GM19193 (cell line): ENCODE data around the gene SREBF2.

Experiments used
- POLR2A ChIP-seq: IDR thresholded peaks from 4 replicates; pipeline ENCODE4 v1.6.1; 2011; ENCODE audit not compliant: insufficient read depth, insufficient read length; ENCODE audit errors: extremely low read depth

Gene SREBF2

GRCh38 chr22:41905411-41906202 lies 72.7 kb downstream of the SREBF2 start:
- TF ChIP-seq POLR2A = no peak

- TF ChIP-seq POLR2A = peak; percentile 12
Observed at GRCh38 chr22:41906822-41907221, 73.9 kb downstream of the SREBF2 start.

GRCh38 chr22:41907436-41908401 lies 74.8 kb downstream of the SREBF2 start:
- peak; percentile 31 for TF ChIP-seq POLR2A

GRCh38 chr22:41908411-41909309 lies 75.8 kb downstream of the SREBF2 start:
- no peak for TF ChIP-seq POLR2A

- TF ChIP-seq POLR2A = no peak
Observed at GRCh38 chr22:41909310-41910049, 76.6 kb downstream of the SREBF2 start.

- TF ChIP-seq POLR2A = no peak
Observed at GRCh38 chr22:41910050-41911000, 77.4 kb downstream of the SREBF2 start.

- no peak for TF ChIP-seq POLR2A
Observed at GRCh38 chr22:41911001-41911611, 78.2 kb downstream of the SREBF2 start.

DNA sequence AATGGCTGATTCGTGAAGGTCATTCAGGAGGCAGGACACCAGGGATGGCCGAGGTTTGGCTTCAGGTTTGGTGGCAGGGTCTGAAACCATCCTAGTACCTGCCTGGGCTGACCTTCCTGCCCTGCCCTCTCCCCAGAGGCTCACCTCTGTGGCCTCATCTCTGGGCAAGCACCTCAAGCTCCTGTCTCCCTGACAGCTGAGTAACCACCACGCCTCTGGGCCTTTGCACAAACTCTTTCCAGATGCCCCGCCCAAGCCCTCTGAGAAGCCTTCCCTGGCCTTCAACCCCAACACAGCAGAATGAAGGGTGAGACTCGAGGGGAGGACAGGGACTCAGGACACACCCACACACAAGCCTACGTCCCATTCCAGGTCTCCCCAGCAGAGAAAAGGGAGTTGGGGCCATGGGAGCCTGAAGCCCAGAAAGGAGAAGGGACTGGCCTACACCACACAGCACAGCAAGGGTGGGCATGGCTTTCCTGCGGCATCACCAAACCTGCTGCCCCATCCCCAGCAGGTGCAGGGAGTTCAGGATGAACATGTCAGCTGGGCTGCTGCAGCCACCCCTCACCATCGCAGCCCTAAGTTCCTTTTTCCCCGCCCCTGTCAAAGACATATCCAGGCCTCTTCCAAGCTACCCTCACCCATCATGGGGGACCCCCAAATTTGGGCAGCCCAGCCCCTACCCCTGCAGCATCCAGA lies 79.6 kb downstream of the SREBF2 start:
- TF ChIP-seq POLR2A = no peak

DNA sequence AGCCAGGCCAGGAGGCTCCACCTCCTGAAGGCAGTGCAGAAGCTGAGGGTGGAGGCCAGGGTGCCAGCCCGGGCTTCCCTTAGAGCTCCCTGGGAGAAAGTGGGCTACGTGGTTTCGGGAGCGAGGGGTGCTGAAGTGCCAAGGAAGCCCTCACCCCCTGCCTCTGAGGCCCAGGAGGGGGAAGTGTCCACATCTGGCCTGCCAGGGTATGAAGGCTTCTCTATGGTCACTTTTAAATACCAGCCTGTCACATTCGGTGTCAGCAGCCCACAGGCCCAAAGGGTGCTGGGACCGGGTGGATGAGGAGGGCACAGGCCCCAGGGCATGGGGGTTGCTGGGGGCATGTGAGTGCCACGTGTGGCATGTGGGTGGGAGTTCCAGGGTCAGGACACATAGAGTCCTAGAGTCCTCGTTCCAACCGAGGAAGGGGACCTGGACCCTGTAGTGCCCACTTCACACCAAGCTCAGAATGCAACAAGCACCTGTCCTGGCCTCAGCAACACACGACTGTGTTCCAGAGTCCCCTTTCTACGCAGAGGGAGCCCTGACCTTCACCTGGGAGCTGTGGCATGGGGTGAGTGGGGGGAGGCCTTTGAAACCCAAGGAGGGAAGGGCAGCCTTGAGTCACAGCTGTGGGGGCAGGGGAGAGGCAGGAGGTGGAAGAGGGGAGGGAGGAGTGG lies 80.3 kb downstream of the SREBF2 start:
- no peak for TF ChIP-seq POLR2A

DNA sequence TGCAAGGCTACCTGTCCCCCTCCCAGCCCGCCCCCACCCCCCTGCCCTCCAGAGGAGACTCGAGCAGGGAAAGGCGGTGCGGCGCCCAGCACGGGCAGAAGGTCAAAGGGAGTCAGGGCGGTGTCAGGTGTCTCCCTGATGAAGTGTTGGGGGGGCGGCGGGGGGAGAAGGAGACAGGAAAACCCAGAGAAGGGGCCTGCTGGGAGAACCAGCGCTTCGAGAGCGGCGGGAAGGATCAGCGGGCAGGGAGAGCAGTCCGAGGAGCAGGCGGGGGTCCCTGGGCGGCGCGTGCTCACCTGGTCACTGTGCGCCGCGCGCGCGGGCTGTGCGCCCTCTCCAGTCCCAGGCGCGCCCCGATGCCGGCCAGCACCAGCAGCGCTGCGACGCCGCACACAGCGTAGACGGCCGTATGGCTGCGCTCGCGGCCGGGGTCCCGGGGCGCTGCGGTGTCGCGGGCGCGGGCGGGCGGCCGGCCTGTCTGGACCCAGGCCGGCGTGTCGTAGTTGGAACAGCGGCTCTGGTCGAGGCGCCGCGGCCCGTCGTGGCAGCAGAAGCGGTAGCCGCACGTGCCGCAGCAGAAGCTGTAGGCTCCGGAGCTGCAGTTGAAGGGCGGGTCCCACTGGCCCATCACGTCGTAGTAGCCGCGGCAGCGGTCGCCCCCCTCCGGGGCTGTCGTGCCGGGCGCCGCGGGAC lies 81.1 kb downstream of the SREBF2 start:
- TF ChIP-seq POLR2A = no peak

- TF ChIP-seq POLR2A = no peak
Observed at GRCh38 chr22:41914611-41915034, 81.7 kb downstream of the SREBF2 start.
